Activated naive CD8-positive, alpha-beta T cell treated with anti-CD3 and anti-CD28 coated beads, Interleukin-2, amount 10 ng/mL, durations not matched to agents 7 days and 5 days (primary cell): ENCODE data around the gene KRTAP5-10. TPM values are rescaled to one million over a fixed set of nuclear protein-coding genes. Genes with fewer than 3 reads are reported as not detected.
"Not testable (repeated sequence)": the region's sequence is repeated elsewhere in the genome, so short reads cannot be mapped to it uniquely, and the experiment has no call there.

Source experiments
- ATAC-seq: fragments of 150-1000 bp; cut with Tn5 transposase; one replicate; pipeline ENCODE4 v1.10.0; 2021; ENCODE audit warnings: low read depth, moderate library complexity
- POLR2A ChIA-PET: fragments of 350-600 bp; sonication (Branson Sonifier 250); formaldehyde crosslinking; loops from one replicate; lab custom pipeline; 2021; ENCODE audit warnings: antibody characterized with exemption; lab: Charles Lee
- DNase-seq: peaks from one replicate; pipeline ENCODE4 v3.0.0; 2021
- H3K27ac Mint-ChIP-seq: one replicate; pipeline ENCODE4 v1.8.0; 2022; ENCODE audit warnings: mild to moderate bottlenecking, mixed read lengths
- H3K27me3 Mint-ChIP-seq: one replicate; pipeline ENCODE4 v1.8.0; 2022; ENCODE audit warnings: mild to moderate bottlenecking, moderate library complexity, mixed read lengths
- H3K36me3 Mint-ChIP-seq: one replicate; pipeline ENCODE4 v1.8.0; 2021; ENCODE audit warnings: mild to moderate bottlenecking, mixed read lengths
- H3K4me1 Mint-ChIP-seq: one replicate; pipeline ENCODE4 v1.8.0; 2021; ENCODE audit warnings: mixed read lengths
- H3K4me3 Mint-ChIP-seq: one replicate; pipeline ENCODE4 v1.8.0; 2022; ENCODE audit warnings: mild to moderate bottlenecking, moderate library complexity, mixed read lengths
- H3K9me3 Mint-ChIP-seq: one replicate; pipeline ENCODE4 v1.8.0; 2021; ENCODE audit warnings: mixed read lengths
- total RNA-seq, 2 experiments: library from RNA; stranded (reverse); gene quantifications; one replicate each; pipeline ENCODE4 v1.2.3, GENCODE V29; 2021

Gene KRTAP5-10
- total RNA-seq, 2 experiments from 2014 or later = not detected

GRCh38 chr11:71537537-71537936, 27.8 kb upstream of the KRTAP5-10 start:
- Mint-ChIP-seq H3K4me1 (no peaks in the 10 kb centered on the region), H3K36me3 (no peaks in the 10 kb centered on the region), H3K27ac (no peak overlapping the region), H3K4me3 (no peak overlapping the region), H3K9me3 (no peaks in the 10 kb centered on the region), H3K27me3 (no peaks in the 10 kb centered on the region)
- DNase-seq (no peak), ATAC-seq (no peak)
- POLR2A ChIA-PET = no interaction called here

DNA sequence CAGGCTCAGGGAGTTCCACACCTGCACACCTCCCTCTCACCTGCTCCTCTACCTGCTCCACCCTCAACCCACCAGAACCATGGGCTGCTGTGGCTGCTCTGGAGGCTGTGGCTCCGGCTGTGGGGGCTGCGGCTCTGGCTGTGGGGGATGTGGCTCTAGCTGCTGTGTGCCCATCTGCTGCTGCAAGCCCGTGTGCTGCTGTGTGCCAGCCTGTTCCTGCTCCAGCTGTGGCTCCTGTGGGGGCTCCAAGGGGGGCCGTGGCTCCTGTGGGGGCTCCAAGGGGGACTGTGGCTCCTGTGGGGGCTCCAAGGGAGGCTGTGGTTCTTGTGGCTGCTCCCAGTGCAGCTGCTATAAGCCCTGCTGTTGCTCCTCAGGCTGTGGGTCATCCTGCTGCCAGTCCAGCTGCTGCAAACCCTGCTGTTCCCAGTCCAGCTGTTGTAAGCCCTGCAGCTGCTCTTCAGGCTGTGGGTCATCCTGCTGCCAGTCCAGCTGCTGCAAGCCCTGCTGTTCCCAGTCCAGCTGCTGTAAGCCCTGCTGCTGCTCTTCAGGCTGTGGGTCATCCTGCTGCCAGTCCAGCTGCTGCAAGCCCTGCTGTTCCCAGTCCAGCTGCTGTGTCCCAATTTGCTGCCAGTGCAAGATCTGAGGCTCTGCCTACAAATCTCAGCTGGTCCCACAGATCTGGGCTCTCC, 27.2 kb upstream of the KRTAP5-10 start, which contains the start of gene KRTAP5-8:
KRTAP5-8 (plus strand) TSS at position 49 of the 689 bp plus-strand sequence; CDS start at position 80, 31 bp downstream.
- H3K9me3 Mint-ChIP-seq, POLR2A ChIA-PET, ATAC-seq, H3K4me3 Mint-ChIP-seq, H3K27ac Mint-ChIP-seq, DNase-seq, H3K36me3 Mint-ChIP-seq, H3K27me3 Mint-ChIP-seq, H3K4me1 Mint-ChIP-seq: not testable (repeated sequence)

- no peak overlapping the region for H3K27ac Mint-ChIP-seq
Observed at GRCh38 chr11:71538666-71538990, 26.7 kb upstream of the KRTAP5-10 start.

GRCh38 chr11:71539017-71539416, 26.3 kb upstream of the KRTAP5-10 start:
- no peak overlapping the region for H3K4me3 Mint-ChIP-seq
- POLR2A ChIA-PET = no interaction called here
- H3K9me3 Mint-ChIP-seq = no peaks in the 10 kb centered on the region
- peaks cover 5% of the 10 kb centered on the region for H3K4me1 Mint-ChIP-seq
- ATAC-seq = no peak
- no peak for DNase-seq
- no peaks in the 10 kb centered on the region for H3K36me3 Mint-ChIP-seq
- no peaks in the 10 kb centered on the region for H3K27me3 Mint-ChIP-seq
- no peak overlapping the region for H3K27ac Mint-ChIP-seq

More at GRCh38 chr11:71538666-71538990, 26.7 kb upstream of the KRTAP5-10 start:
- Mint-ChIP-seq H3K27me3 (no peaks in the 10 kb centered on the region), H3K4me3 (no peak overlapping the region), H3K9me3 (no peaks in the 10 kb centered on the region), H3K36me3 (no peaks in the 10 kb centered on the region), H3K4me1 (peaks cover 3% of the 10 kb centered on the region)
- no peak for ATAC-seq
- no peak for DNase-seq
- POLR2A ChIA-PET = no interaction called here

DNA sequence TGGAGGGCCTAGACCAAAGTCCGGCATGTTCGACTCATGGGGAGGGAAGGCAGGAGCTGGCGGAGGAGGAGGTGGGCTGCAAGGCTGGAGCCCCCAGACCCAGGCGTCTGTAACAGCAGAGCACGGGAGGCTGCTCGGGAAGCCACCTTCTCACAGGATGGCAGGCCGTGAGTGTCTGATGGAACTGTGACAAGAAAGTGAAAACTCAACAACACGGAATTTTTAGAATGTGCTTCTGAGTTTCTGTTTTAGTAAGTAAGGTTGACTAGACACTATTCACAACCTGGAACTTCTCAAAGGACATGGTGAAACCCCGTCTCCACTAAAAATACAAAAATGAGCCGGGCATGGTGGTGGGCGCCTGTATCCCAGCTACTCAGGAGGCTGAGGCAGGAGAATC, 25.4 kb upstream of the KRTAP5-10 start:
- ATAC-seq, H3K27me3 Mint-ChIP-seq, H3K9me3 Mint-ChIP-seq, DNase-seq, H3K27ac Mint-ChIP-seq, H3K4me1 Mint-ChIP-seq, POLR2A ChIA-PET, H3K36me3 Mint-ChIP-seq, H3K4me3 Mint-ChIP-seq: not testable (repeated sequence)

- H3K27me3 Mint-ChIP-seq, ATAC-seq, POLR2A ChIA-PET: not testable (repeated sequence)
Observed at GRCh38 chr11:71540521-71541304, 24.6 kb upstream of the KRTAP5-10 start.

GRCh38 chr11:71542382-71542781, 23.0 kb upstream of the KRTAP5-10 start:
- DNase-seq (no peak), ATAC-seq (no peak)
- no peak overlapping the region for H3K4me3 Mint-ChIP-seq
- peaks cover 4% of the 10 kb centered on the region for H3K27me3 Mint-ChIP-seq
- no peaks in the 10 kb centered on the region for H3K9me3 Mint-ChIP-seq
- H3K4me1 Mint-ChIP-seq = peaks cover 6% of the 10 kb centered on the region
- POLR2A ChIA-PET = no interaction called here
- no peaks in the 10 kb centered on the region for H3K36me3 Mint-ChIP-seq
- H3K27ac Mint-ChIP-seq = no peak overlapping the region

More at GRCh38 chr11:71540521-71541304, 24.6 kb upstream of the KRTAP5-10 start:
- H3K36me3 Mint-ChIP-seq, DNase-seq, H3K4me1 Mint-ChIP-seq, H3K27ac Mint-ChIP-seq, H3K4me3 Mint-ChIP-seq, H3K9me3 Mint-ChIP-seq: not testable (repeated sequence)

DNA sequence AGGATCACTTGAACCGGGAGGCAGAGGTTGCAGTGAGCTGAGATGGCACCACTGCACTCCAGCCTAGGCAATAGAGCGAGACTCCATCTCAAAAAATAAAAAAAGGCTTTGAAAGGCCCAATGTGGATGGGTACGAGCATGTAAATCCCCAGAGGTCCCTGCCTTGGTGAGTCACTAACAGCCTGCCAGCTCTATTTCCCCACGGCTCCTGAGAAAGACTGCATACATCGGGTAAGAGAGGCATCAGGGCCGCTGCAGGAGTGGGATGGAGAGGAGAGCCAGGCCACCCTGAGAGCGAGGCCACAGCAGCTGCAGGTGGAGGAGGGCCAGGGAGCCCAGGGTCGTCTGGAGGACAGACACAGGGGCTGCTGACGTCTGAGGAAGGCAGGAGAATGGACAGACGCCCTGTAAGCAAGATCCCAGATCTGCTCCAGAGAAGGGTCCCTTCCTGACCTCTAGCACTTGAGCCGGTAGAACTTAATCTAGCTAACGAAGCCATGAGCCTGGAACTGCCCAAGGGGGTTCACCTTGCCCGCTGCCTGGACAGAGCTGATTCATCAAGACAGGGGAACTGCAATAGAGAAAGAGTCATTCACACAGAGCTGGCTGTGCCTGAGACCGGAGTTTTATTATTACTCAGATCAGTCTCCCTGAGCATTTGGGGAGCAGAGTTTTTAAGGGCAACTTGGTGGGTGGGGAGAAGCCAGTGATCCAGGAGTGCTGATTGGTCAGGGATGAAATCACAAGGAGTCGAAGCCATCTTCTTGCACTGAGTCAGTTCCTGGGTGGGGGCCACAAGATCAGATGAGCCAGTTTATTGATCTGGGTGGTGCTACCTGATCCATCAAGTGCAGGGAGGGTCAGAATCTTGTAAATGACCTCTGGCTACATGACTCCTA, 22.2 kb upstream of the KRTAP5-10 start:
- Mint-ChIP-seq H3K27me3 (peaks cover 4% of the 10 kb centered on the region), H3K4me1 (peaks cover 6% of the 10 kb centered on the region), H3K27ac (no peak overlapping the region), H3K36me3 (no peaks in the 10 kb centered on the region), H3K4me3 (no peak overlapping the region), H3K9me3 (no peaks in the 10 kb centered on the region)
- DNase-seq = no peak
- ATAC-seq = no peak
- POLR2A ChIA-PET = no interaction called here

DNA sequence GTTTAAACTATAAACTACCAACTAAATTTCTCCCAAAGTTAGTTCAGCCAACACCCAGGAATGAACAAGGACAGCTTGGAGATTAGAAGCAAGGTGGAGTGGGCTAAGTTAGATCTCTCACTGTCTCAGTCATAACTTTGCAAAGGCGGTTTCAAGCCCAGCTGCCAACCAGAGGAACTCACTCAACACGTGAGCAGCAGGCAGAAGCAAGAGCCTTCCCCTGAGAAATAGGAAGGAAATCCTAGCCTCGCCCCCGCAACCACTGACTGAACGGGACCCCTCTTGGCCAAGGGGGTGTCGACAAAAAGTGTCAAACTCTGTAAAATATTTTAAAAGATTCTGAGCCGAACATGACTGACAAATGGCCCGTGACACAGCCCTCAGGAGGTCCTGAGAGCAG, 21.5 kb upstream of the KRTAP5-10 start:
- ATAC-seq (no peak), DNase-seq (no peak)
- POLR2A ChIA-PET = no interaction called here
- no peaks in the 10 kb centered on the region for H3K9me3 Mint-ChIP-seq
- no peak overlapping the region for H3K4me3 Mint-ChIP-seq
- peaks cover 6% of the 10 kb centered on the region for H3K4me1 Mint-ChIP-seq
- no peaks in the 10 kb centered on the region for H3K36me3 Mint-ChIP-seq
- H3K27ac Mint-ChIP-seq = no peak overlapping the region
- peaks cover 4% of the 10 kb centered on the region for H3K27me3 Mint-ChIP-seq

- no peaks in the 10 kb centered on the region for H3K9me3 Mint-ChIP-seq
- H3K4me1 Mint-ChIP-seq = peaks cover 6% of the 10 kb centered on the region
- DNase-seq (no peak), ATAC-seq (no peak)
- H3K36me3 Mint-ChIP-seq = no peaks in the 10 kb centered on the region
- peaks cover 4% of the 10 kb centered on the region for H3K27me3 Mint-ChIP-seq
- no peak overlapping the region for H3K4me3 Mint-ChIP-seq
- POLR2A ChIA-PET = no interaction called here
- H3K27ac Mint-ChIP-seq = no peak overlapping the region
Observed at GRCh38 chr11:71544525-71545214, 20.7 kb upstream of the KRTAP5-10 start.

- no peak for DNase-seq
- H3K27me3 Mint-ChIP-seq = peaks cover 6% of the 10 kb centered on the region
- no peaks in the 10 kb centered on the region for H3K9me3 Mint-ChIP-seq
- POLR2A ChIA-PET = no interaction called here
- no peak overlapping the region for H3K4me3 Mint-ChIP-seq
- H3K36me3 Mint-ChIP-seq = no peaks in the 10 kb centered on the region
- ATAC-seq = no peak
- H3K4me1 Mint-ChIP-seq = peaks cover 6% of the 10 kb centered on the region
- no peak overlapping the region for H3K27ac Mint-ChIP-seq
Observed at GRCh38 chr11:71545405-71545966, 19.9 kb upstream of the KRTAP5-10 start.

- Mint-ChIP-seq H3K27me3 (peaks cover 11% of the 10 kb centered on the region), H3K4me3 (no peak within 1 kb of the TSS), H3K36me3 (no peaks in the 10 kb centered on the region), H3K4me1 (peaks cover 6% of the 10 kb centered on the region), H3K9me3 (no peaks in the 10 kb centered on the region), H3K27ac (no peak within 1 kb of the TSS)
- POLR2A ChIA-PET = no interaction called here
- ATAC-seq = no peak
- DNase-seq = no peak
Observed at GRCh38 chr11:71548120-71548519, 17.2 kb upstream of the KRTAP5-10 start, which contains the start of gene KRTAP5-9. KRTAP5-9 (plus strand) TSS chr11:71548420; CDS start chr11:71548658, 238 bp downstream.
